Activated CD4-positive, alpha-beta T cell treated with anti-CD3 and anti-CD28 coated beads, Interleukin-2, amount 10 ng/mL, durations not matched to agents 7 days and 5 days (primary cell): ENCODE measurements around the gene PHF12. TPM values are rescaled to one million over a fixed set of nuclear protein-coding genes. Genes with fewer than 3 reads are reported as not detected.

Experiments used
- CTCF ChIA-PET: fragments of 350-600 bp; sonication (Branson Sonifier 250); formaldehyde crosslinking; loops from one replicate; lab custom pipeline; 2021; ENCODE audit warnings: antibody characterized with exemption; lab: Charles Lee
- POLR2A ChIA-PET: fragments of 350-600 bp; sonication (Branson Sonifier 250); formaldehyde crosslinking; loops from one replicate; lab custom pipeline; 2021; ENCODE audit warnings: antibody characterized with exemption; lab: Charles Lee
- DNase-seq: peaks from one replicate; pipeline ENCODE4 v3.0.0-alpha.2; 2020
- H3K27ac Mint-ChIP-seq: one replicate; pipeline ENCODE4 v1.8.0; 2021; ENCODE audit warnings: mild to moderate bottlenecking, moderate library complexity, mixed read lengths
- H3K27me3 Mint-ChIP-seq: one replicate; pipeline ENCODE4 v1.8.0; 2021; ENCODE audit warnings: mixed read lengths
- H3K36me3 Mint-ChIP-seq: one replicate; pipeline ENCODE4 v1.8.0; 2021; ENCODE audit warnings: low read depth, mixed read lengths
- H3K4me1 Mint-ChIP-seq: one replicate; pipeline ENCODE4 v1.8.0; 2021; ENCODE audit warnings: mixed read lengths
- H3K4me3 Mint-ChIP-seq: one replicate; pipeline ENCODE4 v1.8.0; 2021; ENCODE audit warnings: mild to moderate bottlenecking, moderate library complexity, mixed read lengths
- H3K9me3 Mint-ChIP-seq: one replicate; pipeline ENCODE4 v1.8.0; 2021; ENCODE audit warnings: mixed read lengths
- total RNA-seq, 2 experiments: library from RNA; stranded (reverse); gene quantifications; one replicate each; pipeline ENCODE4 v1.2.3, GENCODE V29; 2021

The PHF12 gene
- total RNA-seq, 2 experiments from 2014 or later: 72.3 to 78.1 TPM

DNA sequence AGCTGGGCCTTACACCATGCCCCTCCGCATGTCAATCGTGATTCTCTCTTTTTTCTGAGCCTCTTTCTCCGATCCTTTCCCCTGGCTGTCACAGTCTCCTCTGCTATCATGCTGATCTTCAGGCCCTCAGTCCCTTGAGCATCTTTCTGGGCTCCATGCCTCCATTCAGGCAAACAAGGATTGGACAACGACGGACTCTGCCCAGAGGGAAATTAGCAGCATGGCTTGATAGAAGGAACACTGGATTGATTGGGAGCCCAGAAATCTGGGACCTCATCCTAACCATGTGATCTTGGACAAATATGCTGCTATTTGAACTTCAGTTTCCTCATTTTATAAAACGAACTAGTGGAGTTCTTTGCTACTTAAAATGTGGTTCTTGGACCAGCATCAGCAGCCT, 19.6 kb upstream of the PHF12 start:
- ChIA-PET CTCF (interaction anchor here (1.0 kb wide), 1 partner anchor 146 kb away, joined by 3 read pairs; no protein-coding TSS in a partner anchor), POLR2A (no interaction called here)
- no peak overlapping the region for H3K27ac Mint-ChIP-seq
- peaks cover 3% of the 10 kb centered on the region for H3K27me3 Mint-ChIP-seq
- H3K4me3 Mint-ChIP-seq: no peak overlapping the region
- no peaks in the 10 kb centered on the region for H3K9me3 Mint-ChIP-seq
- H3K4me1 Mint-ChIP-seq: no peaks in the 10 kb centered on the region
- DNase-seq: no peak
- no peaks in the 10 kb centered on the region for H3K36me3 Mint-ChIP-seq

GRCh38 chr17:28969706-28970393, 18.5 kb upstream of the PHF12 start:
- ChIA-PET POLR2A (interaction anchor here (0.6 kb wide), 1 partner anchor 10 kb away, joined by 3 read pairs; no protein-coding TSS in a partner anchor), CTCF (interaction anchor here (1.0 to 2.8 kb wide), 2 partner anchors 147 kb away, joined by 3 to 12 read pairs; no protein-coding TSS in a partner anchor)
- no peaks in the 10 kb centered on the region for H3K4me1 Mint-ChIP-seq
- no peaks in the 10 kb centered on the region for H3K9me3 Mint-ChIP-seq
- H3K27me3 Mint-ChIP-seq: peaks cover 3% of the 10 kb centered on the region
- H3K4me3 Mint-ChIP-seq: no peak overlapping the region
- H3K27ac Mint-ChIP-seq: no peak overlapping the region
- DNase-seq: no peak
- H3K36me3 Mint-ChIP-seq: no peaks in the 10 kb centered on the region

- Mint-ChIP-seq H3K27me3 (peaks cover 3% of the 10 kb centered on the region), H3K4me3 (no peak overlapping the region), H3K27ac (no peak overlapping the region), H3K9me3 (no peaks in the 10 kb centered on the region), H3K4me1 (no peaks in the 10 kb centered on the region), H3K36me3 (no peaks in the 10 kb centered on the region)
- DNase-seq: no peak
- ChIA-PET POLR2A (interaction anchor here (0.6 kb wide), 1 partner anchor 11 kb away, joined by 3 read pairs; no protein-coding TSS in a partner anchor), CTCF (interaction anchor here (2.8 kb wide), 1 partner anchor 148 kb away, joined by 12 read pairs; no protein-coding TSS in a partner anchor)
Measured at GRCh38 chr17:28968914-28969295, 17.6 kb upstream of the PHF12 start.

DNA sequence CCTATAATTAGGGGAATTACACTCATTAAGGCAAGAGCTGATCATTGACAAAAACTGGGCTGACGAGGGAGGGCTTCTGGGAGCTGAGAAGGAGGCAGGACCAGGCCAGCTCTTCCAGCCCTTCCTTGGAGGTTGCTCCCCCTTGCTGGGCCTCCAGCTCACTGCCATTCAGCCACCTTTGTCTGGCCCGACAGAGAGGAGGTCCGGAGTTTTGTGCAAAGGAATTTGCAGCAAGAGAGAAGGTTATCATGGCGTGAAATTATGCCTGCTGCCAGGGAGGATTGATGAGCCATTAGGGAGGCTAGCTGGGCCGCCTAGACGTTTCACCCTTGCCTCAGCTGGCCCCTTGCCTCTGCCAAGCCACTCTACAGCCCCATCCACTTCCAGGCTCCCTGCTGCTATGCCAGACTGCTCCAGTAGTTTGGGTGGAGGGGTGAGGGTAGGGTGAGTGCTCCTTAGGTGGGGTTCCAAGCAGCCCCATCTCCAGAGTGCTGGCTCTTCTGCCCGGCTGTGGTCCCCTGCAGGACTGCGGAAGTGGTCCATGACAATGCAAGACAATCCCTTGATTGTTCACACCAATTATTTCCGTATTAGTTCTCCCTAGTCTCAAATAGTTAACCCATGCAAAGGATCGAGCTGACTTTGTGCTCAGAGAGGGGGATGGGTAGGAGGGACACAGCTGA, 17.1 kb upstream of the PHF12 start:
- ChIA-PET POLR2A (no interaction called here), CTCF (interaction anchor here (2.8 kb wide), 1 partner anchor 149 kb away, joined by 12 read pairs; no protein-coding TSS in a partner anchor)
- no peak overlapping the region for H3K27ac Mint-ChIP-seq
- DNase-seq: no peak
- peaks cover 5% of the 10 kb centered on the region for H3K27me3 Mint-ChIP-seq
- H3K36me3 Mint-ChIP-seq: no peaks in the 10 kb centered on the region
- H3K4me3 Mint-ChIP-seq: no peak overlapping the region
- H3K4me1 Mint-ChIP-seq: no peaks in the 10 kb centered on the region
- no peaks in the 10 kb centered on the region for H3K9me3 Mint-ChIP-seq

GRCh38 chr17:28967221-28968135, 16.2 kb upstream of the PHF12 start:
- Mint-ChIP-seq H3K27ac (peak overlapping the region; percentile 26), H3K27me3 (peaks cover 9% of the 10 kb centered on the region), H3K9me3 (no peaks in the 10 kb centered on the region), H3K36me3 (no peaks in the 10 kb centered on the region), H3K4me3 (no peak overlapping the region), H3K4me1 (no peaks in the 10 kb centered on the region)
- ChIA-PET POLR2A (no interaction called here), CTCF (interaction anchor here (0.8 to 2.8 kb wide), 2 partner anchors 142 to 150 kb away, joined by 3 to 12 read pairs; no protein-coding TSS in a partner anchor)
- no peak for DNase-seq

GRCh38 chr17:28963841-28964240, 12.5 kb upstream of the PHF12 start:
- H3K36me3 Mint-ChIP-seq: no peaks in the 10 kb centered on the region
- no peak overlapping the region for H3K27ac Mint-ChIP-seq
- H3K4me3 Mint-ChIP-seq: no peak overlapping the region
- H3K9me3 Mint-ChIP-seq: no peaks in the 10 kb centered on the region
- ChIA-PET CTCF (interaction anchor here (0.5 to 5.1 kb wide), 7 partner anchors 11 to 237 kb away, joined by 4 to 33 read pairs (median 11); partner anchors contain the start of genes MYO18A, PHF12 and TLCD1), POLR2A (no interaction called here)
- DNase-seq: no peak
- no peaks in the 10 kb centered on the region for H3K4me1 Mint-ChIP-seq
- peaks cover 10% of the 10 kb centered on the region for H3K27me3 Mint-ChIP-seq

GRCh38 chr17:28963055-28963611, 11.8 kb upstream of the PHF12 start:
- Mint-ChIP-seq H3K9me3 (no peaks in the 10 kb centered on the region), H3K36me3 (no peaks in the 10 kb centered on the region), H3K27ac (no peak overlapping the region), H3K27me3 (peaks cover 10% of the 10 kb centered on the region), H3K4me3 (no peak overlapping the region), H3K4me1 (no peaks in the 10 kb centered on the region)
- ChIA-PET CTCF (interaction anchor here (0.7 to 5.1 kb wide), 7 partner anchors 10 to 237 kb away, joined by 3 to 33 read pairs (median 4); partner anchors contain the start of genes PHF12 and TLCD1), POLR2A (interaction anchor here (0.7 kb wide), 1 partner anchor 209 kb away, joined by 3 read pairs; no protein-coding TSS in a partner anchor)
- no peak for DNase-seq

- Mint-ChIP-seq H3K27me3 (peaks cover 10% of the 10 kb centered on the region), H3K36me3 (no peaks in the 10 kb centered on the region), H3K4me3 (no peak overlapping the region), H3K4me1 (no peaks in the 10 kb centered on the region), H3K27ac (no peak overlapping the region), H3K9me3 (no peaks in the 10 kb centered on the region)
- POLR2A ChIA-PET: no interaction called here
- CTCF ChIA-PET: interaction anchor here (0.9 to 5.1 kb wide), 4 partner anchors 9 to 235 kb away, joined by 3 to 33 read pairs (median 4); partner anchors contain the start of genes PHF12 and TLCD1
- no peak for DNase-seq
Measured at GRCh38 chr17:28961391-28961790, 10.1 kb upstream of the PHF12 start.

DNA sequence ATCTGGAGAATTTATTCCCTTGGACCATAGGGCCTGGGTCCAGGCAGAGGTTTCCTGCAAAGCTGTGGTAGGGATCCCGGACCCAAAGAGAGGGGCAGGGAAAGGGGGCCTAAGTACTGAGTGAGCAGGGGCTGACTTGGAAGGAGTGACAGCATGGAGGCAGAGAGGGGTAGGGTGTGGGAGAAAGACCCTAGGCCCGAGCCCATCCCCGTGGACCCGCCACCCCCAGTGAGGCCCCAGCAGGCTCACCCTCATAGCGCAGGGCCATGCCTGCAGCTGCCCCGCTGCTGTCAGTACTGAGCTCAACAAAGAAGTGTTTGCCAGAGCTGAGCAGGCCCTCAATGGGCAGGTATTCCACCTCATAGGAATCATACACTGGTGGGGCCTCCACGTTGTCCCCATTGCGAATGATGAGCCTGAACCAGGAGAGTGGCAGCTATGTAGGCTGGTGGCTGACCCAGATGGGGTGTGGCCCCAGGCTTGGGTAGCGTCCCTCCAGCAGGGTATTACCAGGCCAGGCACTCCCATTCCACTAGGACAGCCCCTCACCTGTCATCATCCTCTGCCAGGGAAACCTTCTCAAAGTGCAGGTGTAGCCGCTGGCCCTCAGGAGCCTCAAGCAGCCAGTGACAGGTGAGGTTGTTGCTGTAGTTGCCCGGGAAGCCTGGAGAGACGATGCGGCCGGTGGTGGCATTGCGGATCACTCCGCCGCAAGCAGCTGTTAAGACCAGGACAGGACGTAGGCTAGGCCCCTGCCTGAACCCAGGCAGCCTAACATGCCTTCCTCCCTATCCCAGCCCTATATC, 9.1 kb upstream of the PHF12 start:
- no peaks in the 10 kb centered on the region for H3K36me3 Mint-ChIP-seq
- H3K27ac Mint-ChIP-seq: no peak overlapping the region
- CTCF ChIA-PET: interaction anchor here (0.7 to 1.4 kb wide), 2 partner anchors 25 to 157 kb away, joined by 3 read pairs; no protein-coding TSS in a partner anchor
- POLR2A ChIA-PET: no interaction called here
- H3K4me3 Mint-ChIP-seq: no peak overlapping the region
- H3K27me3 Mint-ChIP-seq: peaks cover 10% of the 10 kb centered on the region
- DNase-seq: no peak
- H3K9me3 Mint-ChIP-seq: no peaks in the 10 kb centered on the region
- H3K4me1 Mint-ChIP-seq: no peaks in the 10 kb centered on the region

DNA sequence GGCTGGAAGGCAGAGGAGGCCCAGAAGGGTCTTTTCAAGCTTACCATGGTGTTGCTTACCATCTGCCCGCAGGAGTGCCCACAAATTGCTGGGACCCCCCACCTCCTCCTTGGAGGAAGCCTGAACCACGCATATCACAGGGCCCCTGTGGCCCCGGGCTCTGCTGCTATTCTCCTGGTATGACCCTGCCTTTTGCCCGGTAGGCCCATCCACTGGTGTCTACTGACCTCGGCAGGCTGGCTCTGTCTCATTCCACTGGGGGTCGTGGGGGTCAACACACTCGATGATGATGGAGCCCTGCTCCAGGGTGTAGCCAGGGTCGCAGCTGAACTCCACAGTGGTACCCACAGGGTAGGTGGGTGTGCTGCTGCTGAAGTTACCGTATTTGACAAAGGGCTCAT, 8.2 kb upstream of the PHF12 start:
- no peak for DNase-seq
- Mint-ChIP-seq H3K36me3 (no peaks in the 10 kb centered on the region), H3K27me3 (peaks cover 10% of the 10 kb centered on the region), H3K4me3 (no peak overlapping the region), H3K27ac (no peak overlapping the region), H3K4me1 (no peaks in the 10 kb centered on the region), H3K9me3 (no peaks in the 10 kb centered on the region)
- CTCF ChIA-PET: interaction anchor here (2.0 kb wide), 1 partner anchor 232 kb away, joined by 8 read pairs; no protein-coding TSS in a partner anchor
- POLR2A ChIA-PET: no interaction called here

- no peaks in the 10 kb centered on the region for H3K9me3 Mint-ChIP-seq
- DNase-seq: no peak
- H3K4me1 Mint-ChIP-seq: no peaks in the 10 kb centered on the region
- H3K36me3 Mint-ChIP-seq: no peaks in the 10 kb centered on the region
- ChIA-PET CTCF (interaction anchor here (2.0 kb wide), 1 partner anchor 232 kb away, joined by 8 read pairs; no protein-coding TSS in a partner anchor), POLR2A (no interaction called here)
- no peak overlapping the region for H3K4me3 Mint-ChIP-seq
- H3K27me3 Mint-ChIP-seq: peaks cover 10% of the 10 kb centered on the region
- H3K27ac Mint-ChIP-seq: no peak overlapping the region
Measured at GRCh38 chr17:28958820-28959455, 7.6 kb upstream of the PHF12 start.
